ENCODE results near the gene ROBO1.

ROBO1 gene

GRCh38 chr3:78737988-78738387 lies 1029.8 kb downstream of the ROBO1 start:
- no peak for TF ChIP-seq CTCF (IDR thresholded peaks at IDR 0.05; ENCODE audit: low read depth, low read length)
- no peak overlapping the region for H3K4me3 ChIP-seq (ENCODE audit: low read depth, low read length)

GRCh38 chr3:78736863-78737262 lies 1030.9 kb downstream of the ROBO1 start:
- no peak for TF ChIP-seq CTCF (IDR thresholded peaks at IDR 0.05; ENCODE audit: low read depth, low read length)
- no peak overlapping the region for H3K4me3 ChIP-seq (ENCODE audit: low read depth, low read length)

GRCh38 chr3:78734048-78734637 lies 1033.7 kb downstream of the ROBO1 start:
- no peak overlapping the region for H3K4me3 ChIP-seq (ENCODE audit: low read depth, low read length)
- no peak for TF ChIP-seq CTCF (IDR thresholded peaks at IDR 0.05; ENCODE audit: low read depth, low read length)

- no peak overlapping the region for H3K4me3 ChIP-seq (ENCODE audit: low read depth, low read length)
- no peak for TF ChIP-seq CTCF (IDR thresholded peaks at IDR 0.05; ENCODE audit: low read depth, low read length)
These were observed 1034.9 kb downstream of the ROBO1 start for GRCh38 chr3:78732893-78733292.

- TF ChIP-seq CTCF (IDR thresholded peaks at IDR 0.05; ENCODE audit: low read depth, low read length) = no peak
These were observed 1035.3 kb downstream of the ROBO1 start for GRCh38 chr3:78732471-78732870.

GRCh38 chr3:78729946-78730345 lies 1037.9 kb downstream of the ROBO1 start:
- no peak for TF ChIP-seq CTCF (IDR thresholded peaks at IDR 0.05; ENCODE audit: low read depth, low read length)

More at GRCh38 chr3:78732471-78732870, 1035.3 kb downstream of the ROBO1 start:
- H3K4me3 ChIP-seq (ENCODE audit: low read depth, low read length) = no peak overlapping the region

GRCh38 chr3:78728406-78729145 lies 1039.2 kb downstream of the ROBO1 start:
- no peak overlapping the region for H3K4me3 ChIP-seq (ENCODE audit: low read depth, low read length)

More at GRCh38 chr3:78729946-78730345, 1037.9 kb downstream of the ROBO1 start:
- H3K4me3 ChIP-seq (ENCODE audit: low read depth, low read length) = no peak overlapping the region

More at GRCh38 chr3:78728406-78729145, 1039.2 kb downstream of the ROBO1 start:
- no peak for TF ChIP-seq CTCF (IDR thresholded peaks at IDR 0.05; ENCODE audit: low read depth, low read length)
